SK-N-SH (cell line): ENCODE data around the gene ITGA1. TPM values are rescaled to one million over a fixed set of nuclear protein-coding genes. Genes with fewer than 3 reads are reported as not detected.

Experiments used
- CTCF ChIA-PET: fragments of 300-600, 350-600 bp; formaldehyde crosslinking; extraction: SDS; loops from one replicate; lab custom pipeline; 2021; lab: Yijun Ruan, JAX
- POLR2A ChIA-PET: fragments of 350-600 bp; sonication (Branson Sonifier 250); formaldehyde crosslinking; extraction: SDS; loops from one replicate; lab custom pipeline; 2020; ENCODE audit warnings: antibody characterized with exemption, inconsistent platforms; lab: Yijun Ruan, JAX
- DNase-seq: peaks from one replicate; pipeline ENCODE4 v3.0.0; 2012
- H2AFZ ChIP-seq: fragments of 200-600 bp; sonication (generic); 2 replicates; pipeline ENCODE4 v1.8.1; 2016; ENCODE audit warnings: antibody characterized with exemption, mild to moderate bottlenecking, low read depth
- H3F3A ChIP-seq: fragments of 200-600 bp; sonication (generic); replicated peaks from 2 replicates; pipeline ENCODE3; 2016; ENCODE audit warnings: antibody characterized with exemption, mild to moderate bottlenecking; ENCODE audit not compliant: insufficient read depth
- H3K27ac ChIP-seq, 2 experiments: fragments of 200-500 bp in 1 of 2; fragments of 200-600 bp in 1 of 2; sonication (Bioruptor generic) in 1 of 2; sonication (generic), shearing (Covaris generic) in 1 of 2; 2 replicates each; pipeline versions ENCODE4 v1.5.1 to v1.6.1; 2014 to 2016; ENCODE audit warnings: low read depth in 2 of 2, inconsistent platforms in 1 of 2, low read length in 1 of 2, mild to moderate bottlenecking in 1 of 2, mixed read lengths in 1 of 2
- H3K27me3 ChIP-seq: fragments of 200-600 bp; sonication (generic), shearing (Covaris generic); 2 replicates; pipeline ENCODE4 v1.6.1; 2016; ENCODE audit warnings: mixed run types; ENCODE audit not compliant: insufficient read depth
- H3K36me3 ChIP-seq, 2 experiments: fragments of 200-500 bp in 1 of 2; fragments of 200-600 bp in 1 of 2; sonication (Bioruptor generic) in 1 of 2; sonication (generic) in 1 of 2; replicated peaks in 1 of 2; 2 replicates each; pipeline versions ENCODE3 to v1.5.1; 2014 to 2016; ENCODE audit warnings: low read length in 1 of 2, mild to moderate bottlenecking in 1 of 2; ENCODE audit not compliant: insufficient read depth in 2 of 2, control insufficient read depth in 1 of 2
- H3K4me1 ChIP-seq, 2 experiments: fragments of 200-500 bp in 1 of 2; fragments of 200-600 bp in 1 of 2; sonication (Bioruptor generic) in 1 of 2; sonication (generic), shearing (Covaris generic) in 1 of 2; 2 replicates each; pipeline versions ENCODE4 v1.5.1 to v1.6.1; 2014 to 2016; ENCODE audit warnings: low read depth in 1 of 2, low read length in 1 of 2, mixed run types in 1 of 2; ENCODE audit not compliant: insufficient read depth in 2 of 2, control insufficient read depth in 1 of 2
- H3K4me2 ChIP-seq: fragments of 200-600 bp; sonication (generic), shearing (Covaris generic); 2 replicates; pipeline ENCODE4 v1.6.1; 2017; ENCODE audit warnings: mixed run types
- H3K4me3 ChIP-seq, 2 experiments: fragments of 200-500 bp in 1 of 2; fragments of 200-600 bp in 1 of 2; sonication (Bioruptor generic) in 1 of 2; sonication (generic), shearing (Covaris generic) in 1 of 2; 2 replicates each; pipeline versions ENCODE4 v1.5.1 to v1.8.1; 2014 to 2016; ENCODE audit warnings: low read depth in 2 of 2, inconsistent platforms in 1 of 2, low read length in 1 of 2, mild to moderate bottlenecking in 1 of 2, mixed read lengths in 1 of 2, moderate library complexity in 1 of 2
- H3K79me2 ChIP-seq: fragments of 200-600 bp; sonication (generic); 2 replicates; pipeline ENCODE4 v1.8.1; 2017; ENCODE audit warnings: mild to moderate bottlenecking; ENCODE audit not compliant: insufficient read depth
- H3K9ac ChIP-seq: fragments of 200-600 bp; sonication (generic); 2 replicates; pipeline ENCODE4 v1.6.1; 2017; ENCODE audit warnings: mixed run types
- H3K9me2 ChIP-seq: fragments of 200-600 bp; sonication (generic); 2 replicates; pipeline ENCODE4 v1.6.1; 2017; ENCODE audit warnings: mixed run types
- H3K9me3 ChIP-seq: fragments of 200-600 bp; sonication (generic); 2 replicates; pipeline ENCODE4 v1.6.1; 2017; ENCODE audit warnings: mixed run types, mild to moderate bottlenecking, moderate library complexity
- H4K20me1 ChIP-seq: fragments of 200-600 bp; sonication (generic); 2 replicates; pipeline ENCODE4 v1.6.1; 2017; ENCODE audit warnings: mild to moderate bottlenecking, mixed run types; ENCODE audit not compliant: insufficient read depth
- ELF1 ChIP-seq: IDR thresholded peaks from 2 replicates; pipeline ENCODE4 v1.4.0; 2012
- EP300 ChIP-seq, 2 experiments: IDR thresholded peaks; 2 replicates each; pipeline versions ENCODE4 v1.4.0 to v1.6.1; 2012; ENCODE audit warnings: borderline replicate concordance in 1 of 2, low read depth in 1 of 2, low read length in 1 of 2
- FOSL2 ChIP-seq: IDR thresholded peaks from 2 replicates; pipeline ENCODE4 v1.4.0; 2012; ENCODE audit warnings: low read depth, mild to moderate bottlenecking, moderate library complexity, borderline replicate concordance
- FOXJ3 ChIP-seq: sonication (generic); formaldehyde crosslinking; IDR thresholded peaks from 2 replicates; pipeline ENCODE4 v1.5.1; 2020; ENCODE audit warnings: mild to moderate bottlenecking, missing genetic modification reagents
- FOXM1 ChIP-seq: IDR thresholded peaks from 2 replicates; pipeline ENCODE4 v1.4.0; 2012; ENCODE audit warnings: low read depth, mild to moderate bottlenecking
- GABPA ChIP-seq: IDR thresholded peaks from 2 replicates; pipeline ENCODE4 v1.4.0; 2012; ENCODE audit warnings: low read depth, mild to moderate bottlenecking
- GATA2 ChIP-seq: sonication (generic); formaldehyde crosslinking; IDR thresholded peaks from 2 replicates; pipeline ENCODE4 v1.5.0; 2020; ENCODE audit warnings: mild to moderate bottlenecking, missing genetic modification reagents
- IRF3 ChIP-seq: fragments of 150-350 bp; IDR thresholded peaks from 2 replicates; pipeline ENCODE4 v1.6.1; 2016; ENCODE audit warnings: mild to moderate bottlenecking, low read depth, low read length
- JUND ChIP-seq: IDR thresholded peaks from 2 replicates; pipeline ENCODE4 v1.4.0; 2012
- MEF2A ChIP-seq: IDR thresholded peaks from 2 replicates; pipeline ENCODE4 v1.4.0; 2012; ENCODE audit warnings: low read depth, borderline replicate concordance
- NFIC ChIP-seq: IDR thresholded peaks from 2 replicates; pipeline ENCODE4 v1.4.0; 2012; ENCODE audit warnings: borderline replicate concordance
- NRF1 ChIP-seq: IDR thresholded peaks from 2 replicates; pipeline ENCODE4 v1.6.1; 2012; ENCODE audit warnings: low read depth, mild to moderate bottlenecking, low read length
- POLR2AphosphoS5 ChIP-seq: IDR thresholded peaks from 2 replicates; pipeline ENCODE4 v1.6.1; 2012; ENCODE audit warnings: low read depth, low read length
- RAD21 ChIP-seq: IDR thresholded peaks from 2 replicates; pipeline ENCODE4 v1.6.1; 2012; ENCODE audit warnings: mild to moderate bottlenecking, low read length
- RCOR1 ChIP-seq: fragments of 150-350 bp; IDR thresholded peaks from 2 replicates; pipeline ENCODE4 v1.6.1; 2017; ENCODE audit warnings: antibody characterized with exemption, low read length
- REST ChIP-seq: IDR thresholded peaks from 2 replicates; pipeline ENCODE4 v1.6.1; 2012; ENCODE audit warnings: mild to moderate bottlenecking, low read depth, low read length, moderate library complexity
- RFX5 ChIP-seq: IDR thresholded peaks from 2 replicates; pipeline ENCODE4 v1.6.1; 2012; ENCODE audit warnings: mild to moderate bottlenecking, improper control_type of control experiment, low read length
- SIN3A ChIP-seq: IDR thresholded peaks from 2 replicates; pipeline ENCODE4 v1.6.1; 2012; ENCODE audit warnings: low read depth, mild to moderate bottlenecking, low read length, moderate library complexity, borderline replicate concordance
- SMC3 ChIP-seq: IDR thresholded peaks from 2 replicates; pipeline ENCODE4 v1.6.1; 2012; ENCODE audit warnings: low read depth, low read length, improper control_type of control experiment
- TAF1 ChIP-seq: IDR thresholded peaks from 2 replicates; pipeline ENCODE4 v1.6.1; 2012; ENCODE audit warnings: low read depth, mild to moderate bottlenecking, low read length, moderate library complexity, borderline replicate concordance
- TEAD4 ChIP-seq: IDR thresholded peaks from 2 replicates; pipeline ENCODE4 v1.4.0; 2012; ENCODE audit warnings: mild to moderate bottlenecking, borderline replicate concordance; ENCODE audit not compliant: insufficient read depth
- USF2 ChIP-seq: fragments of 150-350 bp; IDR thresholded peaks from 2 replicates; pipeline ENCODE4 v1.6.1; 2017; ENCODE audit warnings: antibody characterized with exemption, low read length, low read depth, borderline replicate concordance
- YY1 ChIP-seq: IDR thresholded peaks from 2 replicates; pipeline ENCODE4 v1.4.0; 2012; ENCODE audit warnings: low read depth, mild to moderate bottlenecking
- WGBS: methylation state at CpG from one replicate; pipeline ENCODE4 v1.1.6; 2017; ENCODE audit warnings: low lambda C conversion rate; 5-methylcytosine and 5-hydroxymethylcytosine counted together
- polyA plus RNA-seq, 3 experiments: library from polyadenylated mRNA; depleted of rRNA; stranded (reverse); fragments of >200 nt; gene quantifications; 2 replicates each; pipeline ENCODE4 v1.2.3, GENCODE V29; 2012

The ITGA1 gene
- polyA plus RNA-seq, 1 of the 3 experiments (the other 2 are of a cell fraction), result 7.7 TPM

GRCh38 chr5:52961274-52961681, 173.6 kb downstream of the ITGA1 start:
- TF ChIP-seq NFIC (no peak), JUND (no peak), FOSL2 (no peak), IRF3 (no peak), USF2 (no peak), YY1 (no peak), RCOR1 (no peak), POLR2AphosphoS5 (no peak), RFX5 (no peak), FOXM1 (no peak), SMC3 (no peak), RAD21 (no peak), TEAD4 (no peak), GATA2 (no peak), GABPA (no peak)
- Histone ChIP-seq H4K20me1 (no peaks in the 10 kb centered on the region), H3K4me2 (no peak overlapping the region), H3K9ac (no peak overlapping the region), H2AFZ (no peak overlapping the region), H3F3A (peaks cover 3% of the 10 kb centered on the region), H3K9me3 (peaks cover 6% of the 10 kb centered on the region), H3K36me3 (no peaks in the 10 kb centered on the region), H3K4me1 (peaks cover 0 to 2% of the 10 kb centered on the region in 2 experiments; a peak in 2 of 4 replicates), H3K9me2 (no peaks in the 10 kb centered on the region), H3K4me3 (no peak overlapping the region), H3K79me2 (no peaks in the 10 kb centered on the region), H3K27ac (peak overlapping the region in 1 of 2 experiments; percentile 50; a peak in 1 of 4 replicates), H3K27me3 (no peaks in the 10 kb centered on the region)
- no peak for DNase-seq
- ChIA-PET POLR2A (no interaction called here), CTCF (interaction anchor here (0.9 to 1.4 kb wide), 2 partner anchors 29 to 36 kb away, joined by 3 read pairs; no protein-coding TSS in a partner anchor)
- 64% methylated on average over 2 of the region's 2 CpGs for WGBS

GRCh38 chr5:52963636-52964035, 175.9 kb downstream of the ITGA1 start:
- no peak overlapping the region for H3K9ac ChIP-seq
- H3K9me3 ChIP-seq, result peaks cover 6% of the 10 kb centered on the region
- peaks cover 3% of the 10 kb centered on the region for H3F3A ChIP-seq
- POLR2A ChIA-PET, result no interaction called here
- H3K4me3 ChIP-seq, result no peak overlapping the region
- CTCF ChIA-PET, result no interaction called here
- no peak for DNase-seq
- 46% methylated on average over 1 of the region's 1 CpG for WGBS
- H3K27ac ChIP-seq, result no peak overlapping the region
- H3K79me2 ChIP-seq, result no peaks in the 10 kb centered on the region
- H3K4me1 ChIP-seq, result no peaks in the 10 kb centered on the region; a peak in 1 of 4 replicates
- no peaks in the 10 kb centered on the region for H4K20me1 ChIP-seq
- H3K4me2 ChIP-seq, result no peak overlapping the region
- H3K27me3 ChIP-seq, result no peaks in the 10 kb centered on the region
- no peak overlapping the region for H2AFZ ChIP-seq
- H3K9me2 ChIP-seq, result no peaks in the 10 kb centered on the region
- H3K36me3 ChIP-seq, result no peaks in the 10 kb centered on the region
- no peak for TF ChIP-seq SMC3
- no peak for TF ChIP-seq NRF1
- TF ChIP-seq YY1, result no peak
- TF ChIP-seq SIN3A, result no peak
- no peak for TF ChIP-seq REST
- TF ChIP-seq EP300 (IDR thresholded peaks at IDR 0.05; ENCODE audit: borderline replicate concordance in 1 of 2, low read depth in 1 of 2, low read length in 1 of 2), result no peak
- TF ChIP-seq FOXJ3 (CRISPR knock-in tag), result no peak
- TF ChIP-seq ELF1, result no peak
- no peak for TF ChIP-seq TEAD4
- no peak for TF ChIP-seq IRF3
- TF ChIP-seq MEF2A, result no peak
- no peak for TF ChIP-seq TAF1
- no peak for TF ChIP-seq POLR2AphosphoS5
